GM12872 (cell line): Measurements from ENCODE around the gene TNS1.

Experiments
- TF ChIP-seq, protein P1 (sequence below): IDR thresholded peaks from 3 replicates; pipeline ENCODE4 v1.5.1; 2011; ENCODE audit warnings: low read depth, mild to moderate bottlenecking, low read length, moderate library complexity; ENCODE audit not compliant: insufficient read depth

TNS1 gene

GRCh38 chr2:217999595-217999959, 3.2 kb downstream of the TNS1 start:
- TF ChIP-seq, protein P1, sequence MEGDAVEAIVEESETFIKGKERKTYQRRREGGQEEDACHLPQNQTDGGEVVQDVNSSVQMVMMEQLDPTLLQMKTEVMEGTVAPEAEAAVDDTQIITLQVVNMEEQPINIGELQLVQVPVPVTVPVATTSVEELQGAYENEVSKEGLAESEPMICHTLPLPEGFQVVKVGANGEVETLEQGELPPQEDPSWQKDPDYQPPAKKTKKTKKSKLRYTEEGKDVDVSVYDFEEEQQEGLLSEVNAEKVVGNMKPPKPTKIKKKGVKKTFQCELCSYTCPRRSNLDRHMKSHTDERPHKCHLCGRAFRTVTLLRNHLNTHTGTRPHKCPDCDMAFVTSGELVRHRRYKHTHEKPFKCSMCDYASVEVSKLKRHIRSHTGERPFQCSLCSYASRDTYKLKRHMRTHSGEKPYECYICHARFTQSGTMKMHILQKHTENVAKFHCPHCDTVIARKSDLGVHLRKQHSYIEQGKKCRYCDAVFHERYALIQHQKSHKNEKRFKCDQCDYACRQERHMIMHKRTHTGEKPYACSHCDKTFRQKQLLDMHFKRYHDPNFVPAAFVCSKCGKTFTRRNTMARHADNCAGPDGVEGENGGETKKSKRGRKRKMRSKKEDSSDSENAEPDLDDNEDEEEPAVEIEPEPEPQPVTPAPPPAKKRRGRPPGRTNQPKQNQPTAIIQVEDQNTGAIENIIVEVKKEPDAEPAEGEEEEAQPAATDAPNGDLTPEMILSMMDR: no peak

GRCh38 chr2:217998926-217999594, 3.7 kb downstream of the TNS1 start:
- TF ChIP-seq, protein P1: no peak

GRCh38 chr2:217997510-217997909, 5.3 kb downstream of the TNS1 start:
- TF ChIP-seq, protein P1: no peak

- TF ChIP-seq, protein P1: no peak
These were observed 6.4 kb downstream of the TNS1 start for GRCh38 chr2:217996361-217996760.

DNA sequence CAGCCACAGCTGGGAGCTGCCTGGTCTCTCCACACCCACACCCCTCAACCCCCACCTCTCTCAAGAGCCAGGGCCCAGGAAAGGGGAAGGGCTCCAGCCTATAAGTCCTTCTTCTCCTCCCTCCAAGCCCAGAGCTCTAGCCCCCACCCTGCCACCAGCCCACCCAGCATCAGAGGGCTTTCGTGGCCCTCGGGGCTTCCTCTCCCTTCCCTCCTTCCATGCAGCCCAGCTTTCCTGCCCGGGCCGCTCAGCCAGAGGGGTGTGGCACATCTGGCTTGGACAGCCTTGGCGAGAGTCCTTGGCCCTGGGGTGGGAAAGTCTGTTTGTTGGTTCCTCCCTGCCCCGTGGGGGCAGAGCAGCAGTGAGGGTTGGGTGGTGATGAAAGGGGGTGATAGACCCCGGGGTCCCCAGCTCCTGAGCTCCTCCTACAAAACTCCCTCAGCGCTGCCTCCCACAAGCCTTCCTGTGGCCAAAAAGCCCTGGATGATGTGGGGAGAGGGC, 7.0 kb downstream of the TNS1 start:
- TF ChIP-seq, protein P1: no peak

DNA sequence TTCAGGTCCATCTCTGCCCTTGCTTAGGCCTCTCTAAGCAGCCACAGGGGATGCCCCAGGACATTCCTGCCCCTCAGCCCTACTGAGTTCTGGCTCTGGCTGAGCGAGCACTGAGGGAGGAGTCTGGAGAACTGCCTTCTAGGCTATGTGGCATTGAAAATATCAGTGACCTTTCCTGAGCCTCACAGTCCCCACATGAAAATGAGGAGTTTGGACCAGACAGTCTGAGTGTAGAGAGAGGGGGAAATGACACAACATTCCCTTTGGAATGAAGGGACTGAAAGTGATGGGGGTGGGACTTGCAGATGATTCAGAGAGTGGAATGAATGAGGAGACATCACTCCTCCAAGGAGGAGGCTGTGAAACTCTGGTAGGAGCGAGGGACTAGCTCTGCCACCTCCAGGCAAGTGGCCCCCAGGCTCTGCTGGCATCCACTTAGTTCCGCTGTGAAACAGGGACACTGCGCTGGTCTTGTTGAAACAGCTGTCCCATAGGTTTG, 8.0 kb downstream of the TNS1 start:
- TF ChIP-seq, protein P1: no peak

- TF ChIP-seq, protein P1: peak; percentile 85
These were observed 8.9 kb downstream of the TNS1 start for GRCh38 chr2:217993817-217994463.
